Testis (tissue), 3 donors: ENCODE data around the gene PPP1R14B. TPM values are rescaled to one million over a fixed set of nuclear protein-coding genes. Genes with fewer than 3 reads are reported as not detected.

Source experiments
- DNase-seq: peaks from one replicate; pipeline ENCODE4 v3.0.0-alpha.2; 2019
- H3K27ac ChIP-seq, 2 donors: fragments of 200-600 bp; sonication (generic); one replicate each; pipeline ENCODE4 v1.5.1; 2019
- H3K27me3 ChIP-seq: fragments of 200-600 bp; sonication (generic); one replicate; pipeline ENCODE4 v1.5.1; 2019
- H3K36me3 ChIP-seq: fragments of 200-600 bp; sonication (generic); one replicate; pipeline ENCODE4 v1.5.1; 2017; ENCODE audit warnings: low read depth; ENCODE audit errors: missing control alignments
- H3K4me1 ChIP-seq: fragments of 200-600 bp; sonication (generic); one replicate; pipeline ENCODE4 v1.5.1; 2019
- H3K4me3 ChIP-seq, 2 donors: fragments of 200-600 bp; sonication (generic); one replicate each; pipeline ENCODE4 v1.5.1; 2017 to 2019
- H3K9me3 ChIP-seq: fragments of 200-600 bp; sonication (generic); one replicate; pipeline ENCODE4 v1.5.1; 2017
- CTCF ChIP-seq, 3 experiments: fragments of 450-650 bp in 2 of 3; fragments of 200-600 bp in 1 of 3; sonication (generic) in 1 of 3; IDR thresholded peaks; one replicate each; pipeline ENCODE4 v1.5.1; 2016 to 2019; ENCODE audit warnings: antibody characterized with exemption in 3 of 3, mild to moderate bottlenecking in 2 of 3, moderate library complexity in 1 of 3
- POLR2A ChIP-seq: fragments of 450-650 bp; IDR thresholded peaks from one replicate; pipeline ENCODE4 v1.6.1; 2017; ENCODE audit warnings: antibody characterized with exemption, mild to moderate bottlenecking, moderate library complexity
- WGBS, 2 donors: methylation state at CpG; one replicate each; pipeline ENCODE4 v1.1.5; 2018; 5-methylcytosine and 5-hydroxymethylcytosine counted together
- intact Hi-C: fragments of 100-400 bp; cut with DNase I; formaldehyde crosslinking; loops from one replicate; pipeline ENCODE4 v1.15.1; 2023; ENCODE audit warnings: low total_unique reads
- polyA plus RNA-seq: library from polyadenylated mRNA; stranded (reverse); fragments of 350-450 nt; fragmentation: Illumina TruSeq; extraction: RNeasy Lipid Tissue Mini Kit (QIAGEN cat#74804); gene quantifications from one replicate; pipeline ENCODE4 v1.2.3, GENCODE V29; 2014; ENCODE audit warnings: low read depth, low replicate concordance; ENCODE audit not compliant: insufficient read depth
- total RNA-seq, 2 donors: library from RNA; depleted of rRNA; stranded (reverse); fragments of >200 nt; gene quantifications; one replicate each; pipeline ENCODE4 v1.2.3, GENCODE V29; 2016

PPP1R14B gene
- total and polyA plus RNA-seq, 3 donors from 2014 or later = 53.4 to 72.0 (median 67.3) TPM

- H3K27me3 ChIP-seq = no peaks in the 10 kb centered on the region
- WGBS, 2 donors = 53 to 62% methylated on average over 24 to 27 of the region's 27 CpGs
- H3K4me1 ChIP-seq = peaks cover 41% of the 10 kb centered on the region
- intact Hi-C loops = no loop called here
- no peak overlapping the region for H3K4me3 ChIP-seq
- TF ChIP-seq CTCF (IDR thresholded peaks at IDR 0.05) (no peak), POLR2A (no peak)
- H3K9me3 ChIP-seq = no peaks in the 10 kb centered on the region
- no peaks in the 10 kb centered on the region for H3K36me3 ChIP-seq
- H3K27ac ChIP-seq = peak overlapping the region; percentile 86 to 94
- DNase-seq = peak; percentile 64
Observed at GRCh38 chr11:64267207-64267945, 20.6 kb upstream of the PPP1R14B start.

- intact Hi-C loops = no loop called here
- 92 to 95% methylated on average over 15 of the region's 15 CpGs for WGBS, 2 donors
- TF ChIP-seq CTCF (IDR thresholded peaks at IDR 0.05) = no peak
- TF ChIP-seq POLR2A = no peak
- Histone ChIP-seq H3K4me3 (no peak overlapping the region), H3K27ac (peak overlapping the region in 1 of 2 donors; percentile 69), H3K9me3 (no peaks in the 10 kb centered on the region), H3K36me3 (no peaks in the 10 kb centered on the region), H3K27me3 (no peaks in the 10 kb centered on the region), H3K4me1 (peaks cover 31% of the 10 kb centered on the region)
- no peak for DNase-seq
Observed at GRCh38 chr11:64266339-64266738, 19.6 kb upstream of the PPP1R14B start.

- H3K4me3 ChIP-seq = no peak overlapping the region
- peaks cover 30% of the 10 kb centered on the region for H3K4me1 ChIP-seq
- TF ChIP-seq CTCF (IDR thresholded peaks at IDR 0.05) (no peak), POLR2A (no peak)
- H3K27me3 ChIP-seq = no peaks in the 10 kb centered on the region
- no peak overlapping the region for H3K27ac ChIP-seq
- intact Hi-C loops = no loop called here
- no peak for DNase-seq
- 89 to 93% methylated on average over 16 to 31 of the region's 35 CpGs for WGBS, 2 donors
- H3K36me3 ChIP-seq = no peaks in the 10 kb centered on the region
- no peaks in the 10 kb centered on the region for H3K9me3 ChIP-seq
Observed at GRCh38 chr11:64265176-64266160, 18.7 kb upstream of the PPP1R14B start.

- Histone ChIP-seq H3K36me3 (no peaks in the 10 kb centered on the region), H3K4me3 (no peak overlapping the region), H3K27ac (peak overlapping the region in 1 of 2 donors; percentile 26), H3K9me3 (no peaks in the 10 kb centered on the region), H3K27me3 (no peaks in the 10 kb centered on the region), H3K4me1 (peaks cover 30% of the 10 kb centered on the region)
- no peak for TF ChIP-seq POLR2A
- intact Hi-C loops = no loop called here
- WGBS, 2 donors = 74 to 90% methylated on average over 9 to 10 of the region's 10 CpGs
- peak; percentile 33 for DNase-seq
Observed at GRCh38 chr11:64264371-64264852, 17.7 kb upstream of the PPP1R14B start.

- 88 to 100% methylated on average over 6 to 8 of the region's 8 CpGs for WGBS, 2 donors
- intact Hi-C loops = no loop called here
- H3K27ac ChIP-seq = no peak overlapping the region
- no peak for TF ChIP-seq CTCF (IDR thresholded peaks at IDR 0.05)
- TF ChIP-seq POLR2A = no peak
- no peaks in the 10 kb centered on the region for H3K36me3 ChIP-seq
- no peaks in the 10 kb centered on the region for H3K27me3 ChIP-seq
- H3K4me3 ChIP-seq = no peak overlapping the region
- no peak for DNase-seq
- H3K4me1 ChIP-seq = peaks cover 30% of the 10 kb centered on the region
- no peaks in the 10 kb centered on the region for H3K9me3 ChIP-seq
Observed at GRCh38 chr11:64263947-64264317, 17.2 kb upstream of the PPP1R14B start.
